WTC11 (cell line): ENCODE measurements around the gene SLC38A10.

Source experiments
- CTCF ChIP-seq: fragments of 200-600 bp; IDR thresholded peaks from 2 replicates; pipeline ENCODE4 v1.8.0; 2022; ENCODE audit warnings: antibody characterized with exemption
- E2F4 ChIP-seq: sonication (generic); formaldehyde crosslinking; IDR thresholded peaks from 2 replicates; pipeline ENCODE4 v1.8.1; 2022; ENCODE audit warnings: low read depth, mild to moderate bottlenecking, moderate library complexity, missing genetic modification reagents, borderline replicate concordance
- GABPB1 ChIP-seq: sonication (generic); formaldehyde crosslinking; IDR thresholded peaks from 2 replicates; pipeline ENCODE4 v1.8.1; 2023; ENCODE audit warnings: mild to moderate bottlenecking, missing genetic modification reagents
- IRF2 ChIP-seq: sonication (generic); formaldehyde crosslinking; IDR thresholded peaks from 2 replicates; pipeline ENCODE4 v1.8.0; 2022; ENCODE audit warnings: low read depth, missing genetic modification reagents, borderline replicate concordance
- NR3C1 ChIP-seq: sonication (generic); formaldehyde crosslinking; conservative IDR thresholded peaks from 2 replicates; pipeline ENCODE4 v1.8.1; 2023; ENCODE audit warnings: low read depth, mild to moderate bottlenecking, missing genetic modification reagents
- SP1 ChIP-seq: sonication (generic); formaldehyde crosslinking; conservative IDR thresholded peaks from 2 replicates; pipeline ENCODE4 v1.8.1; 2022; ENCODE audit warnings: missing genetic modification reagents
- ZNF281 ChIP-seq: sonication (generic); formaldehyde crosslinking; IDR thresholded peaks from 2 replicates; pipeline ENCODE4 v1.8.0; 2023; ENCODE audit warnings: mild to moderate bottlenecking, missing genetic modification reagents

- no peak for TF ChIP-seq E2F4
- TF ChIP-seq SP1 (CRISPR knock-in tag), result no peak
- TF ChIP-seq IRF2 (CRISPR knock-in tag), result no peak
- TF ChIP-seq NR3C1 (CRISPR knock-in tag), result no peak
- no peak for TF ChIP-seq GABPB1 (CRISPR knock-in tag)
- no peak for TF ChIP-seq CTCF
- no peak for TF ChIP-seq ZNF281 (CRISPR knock-in tag)
Measured at GRCh38 chr17:81234506-81234855, 60.6 kb downstream of the SLC38A10 start.
